ENCODE results near the gene VANGL1.

- TF ChIP-seq CTCF (conservative IDR thresholded peaks at IDR 0.05; ENCODE audit: low read depth, low read length) (no peak), EZH2 (IDR thresholded peaks at IDR 0.05; ENCODE audit: low read length, unreplicated experiment) (no peak), EZH2phosphoT487 (IDR thresholded peaks at IDR 0.05; ENCODE audit: borderline replicate concordance, low read length) (no peak)
These were observed 76.4 kb downstream of the VANGL1 start for GRCh38 chr1:115718011-115718754.

All from PC-3 (cell line).